Anterior cingulate cortex (tissue), 58 donors: ENCODE results near the gene ARID1B.
A peak's percentile ranks its signal among the peaks of the same experiment; 100 is the strongest.

Experiments used
- DNase-seq, 58 donors: peaks; one replicate each; lab custom pipeline; 2025; lab: John Stamatoyannopoulos, UW

Gene ARID1B

GRCh38 chr6:157184202-157185015 is 407.2 kb downstream of the ARID1B start:
- DNase-seq, result peak in 50 of 58 donors; percentile 13 to 76 (median 49)

- DNase-seq, result no peak
Measured at GRCh38 chr6:157185171-157185570, 408.0 kb downstream of the ARID1B start.

GRCh38 chr6:157185986-157186385 is 408.8 kb downstream of the ARID1B start:
- no peak for DNase-seq

GRCh38 chr6:157186785-157187181 is 409.6 kb downstream of the ARID1B start:
- DNase-seq, result no peak

GRCh38 chr6:157187182-157188083 is 410.3 kb downstream of the ARID1B start:
- DNase-seq, result peak in 3 of 58 donors; percentile 32 to 43 (median 40)

- DNase-seq, result no peak
Measured at GRCh38 chr6:157188213-157188612, 411.0 kb downstream of the ARID1B start.

GRCh38 chr6:157193443-157193996 is 416.3 kb downstream of the ARID1B start:
- no peak for DNase-seq

- DNase-seq, result no peak
Measured at GRCh38 chr6:157194110-157194509, 416.9 kb downstream of the ARID1B start.

- DNase-seq, result no peak
Measured at GRCh38 chr6:157194643-157195042, 417.5 kb downstream of the ARID1B start.

GRCh38 chr6:157196391-157196790 is 419.2 kb downstream of the ARID1B start:
- no peak for DNase-seq

- DNase-seq, result peak in 3 of 58 donors; percentile 15 to 55 (median 23)
Measured at GRCh38 chr6:157198425-157199279, 421.5 kb downstream of the ARID1B start.

- DNase-seq, result no peak
Measured at GRCh38 chr6:157200117-157200516, 422.9 kb downstream of the ARID1B start.

GRCh38 chr6:157200611-157201010 is 423.4 kb downstream of the ARID1B start:
- no peak for DNase-seq

- no peak for DNase-seq
Measured at GRCh38 chr6:157201083-157201482, 423.9 kb downstream of the ARID1B start.

GRCh38 chr6:157203312-157203744 is 426.1 kb downstream of the ARID1B start:
- no peak for DNase-seq

GRCh38 chr6:157203764-157204163 is 426.6 kb downstream of the ARID1B start:
- no peak for DNase-seq

GRCh38 chr6:157205473-157206358 is 428.5 kb downstream of the ARID1B start:
- no peak for DNase-seq

- no peak for DNase-seq
Measured at GRCh38 chr6:157206359-157206815, 429.2 kb downstream of the ARID1B start.

- DNase-seq, result no peak
Measured at GRCh38 chr6:157207521-157208076, 430.4 kb downstream of the ARID1B start.
